GM18505 (cell line): ENCODE results near the gene CALN1.

ENCODE experiments used
- ATAC-seq: cut with Tn5 transposase; IDR thresholded peaks from one replicate; pipeline ENCODE4 v1.9.1; 2021; ENCODE audit not compliant: unreplicated experiment
- POLR2A ChIP-seq: IDR thresholded peaks from 4 replicates; pipeline ENCODE4 v1.6.1; 2011; ENCODE audit warnings: borderline replicate concordance; ENCODE audit not compliant: insufficient read depth, insufficient read length; ENCODE audit errors: extremely low read depth

Gene CALN1

GRCh38 chr7:72196176-72196575 lies 216.0 kb downstream of the CALN1 start:
- TF ChIP-seq POLR2A, result no peak
- no peak for ATAC-seq

GRCh38 chr7:72190919-72191318 lies 221.2 kb downstream of the CALN1 start:
- no peak for TF ChIP-seq POLR2A
- no peak for ATAC-seq

- ATAC-seq, result no peak
- TF ChIP-seq POLR2A, result no peak
These were observed 222.0 kb downstream of the CALN1 start for GRCh38 chr7:72190146-72190545.

GRCh38 chr7:72187179-72187578 lies 225.0 kb downstream of the CALN1 start:
- no peak for TF ChIP-seq POLR2A
- no peak for ATAC-seq

- no peak for ATAC-seq
- no peak for TF ChIP-seq POLR2A
These were observed 228.3 kb downstream of the CALN1 start for GRCh38 chr7:72183835-72184234.

GRCh38 chr7:72182036-72182435 lies 230.1 kb downstream of the CALN1 start:
- ATAC-seq, result no peak
- no peak for TF ChIP-seq POLR2A

- no peak for TF ChIP-seq POLR2A
- no peak for ATAC-seq
These were observed 235.3 kb downstream of the CALN1 start for GRCh38 chr7:72176875-72177274.

- ATAC-seq, result no peak
- TF ChIP-seq POLR2A, result no peak
These were observed 241.7 kb downstream of the CALN1 start for GRCh38 chr7:72170475-72170874.

- no peak for ATAC-seq
- no peak for TF ChIP-seq POLR2A
These were observed 248.9 kb downstream of the CALN1 start for GRCh38 chr7:72163271-72163670.

- no peak for ATAC-seq
- TF ChIP-seq POLR2A, result no peak
These were observed 250.6 kb downstream of the CALN1 start for GRCh38 chr7:72161534-72161933.

- no peak for TF ChIP-seq POLR2A
- ATAC-seq, result no peak
These were observed 252.2 kb downstream of the CALN1 start for GRCh38 chr7:72159911-72160310.

GRCh38 chr7:72156671-72157070 lies 255.5 kb downstream of the CALN1 start:
- no peak for TF ChIP-seq POLR2A
- ATAC-seq, result no peak

GRCh38 chr7:72153132-72153512 lies 259.0 kb downstream of the CALN1 start:
- ATAC-seq, result no peak
- TF ChIP-seq POLR2A, result no peak

- no peak for TF ChIP-seq POLR2A
- ATAC-seq, result no peak
These were observed 259.7 kb downstream of the CALN1 start for GRCh38 chr7:72152161-72153131.
